ES-I3 (cell line): ENCODE data around the gene PCSK6.
A peak's percentile ranks its signal among the peaks of the same experiment; 100 is the strongest.
"Not testable (repeated sequence)": the region's sequence is repeated elsewhere in the genome, so short reads cannot be mapped to it uniquely, and the experiment has no call there.

Experiments
- H3K36me3 ChIP-seq: 2 replicates; pipeline ENCODE4 v1.6.1; 2013; ENCODE audit warnings: mild to moderate bottlenecking, low read length, control low read depth, moderate library complexity; ENCODE audit not compliant: insufficient read depth
- H3K4me1 ChIP-seq: 2 replicates; pipeline ENCODE4 v1.6.1; 2013; ENCODE audit warnings: mild to moderate bottlenecking, control low read depth, low read length; ENCODE audit not compliant: insufficient read depth
- H3K9ac ChIP-seq: 2 replicates; pipeline ENCODE4 v1.6.1; 2013; ENCODE audit warnings: low read depth, mild to moderate bottlenecking, low read length, moderate library complexity
- H3K9me3 ChIP-seq: 2 replicates; pipeline ENCODE4 v1.6.1; 2013; ENCODE audit warnings: mild to moderate bottlenecking, low read length, moderate library complexity; ENCODE audit not compliant: control insufficient read depth, insufficient read depth

The PCSK6 gene

GRCh38 chr15:101293122-101293521 lies 196.4 kb downstream of the PCSK6 start:
- H3K9ac ChIP-seq = peak overlapping the region; percentile 93
- no peaks in the 10 kb centered on the region for H3K9me3 ChIP-seq
- peaks cover 5% of the 10 kb centered on the region for H3K4me1 ChIP-seq
- H3K36me3 ChIP-seq = peaks cover 4% of the 10 kb centered on the region; the same call in 1 of the 2 replicates

GRCh38 chr15:101288905-101289513 lies 200.5 kb downstream of the PCSK6 start:
- H3K9ac ChIP-seq = no peak overlapping the region
- no peaks in the 10 kb centered on the region; the same call in 1 of the 2 replicates for H3K4me1 ChIP-seq
- peaks cover 21% of the 10 kb centered on the region for H3K36me3 ChIP-seq
- no peaks in the 10 kb centered on the region for H3K9me3 ChIP-seq

- H3K4me1 ChIP-seq, H3K9ac ChIP-seq, H3K9me3 ChIP-seq: not testable (repeated sequence)
- peaks cover 28% of the 10 kb centered on the region for H3K36me3 ChIP-seq
Measured at GRCh38 chr15:101287342-101287741, 202.2 kb downstream of the PCSK6 start.

GRCh38 chr15:101286471-101287114 lies 202.9 kb downstream of the PCSK6 start:
- no peak overlapping the region for H3K9ac ChIP-seq
- H3K4me1 ChIP-seq = no peaks in the 10 kb centered on the region
- peaks cover 32% of the 10 kb centered on the region for H3K36me3 ChIP-seq
- H3K9me3 ChIP-seq = no peaks in the 10 kb centered on the region

- no peaks in the 10 kb centered on the region for H3K4me1 ChIP-seq
- no peak overlapping the region for H3K9ac ChIP-seq
- peaks cover 40% of the 10 kb centered on the region for H3K36me3 ChIP-seq
- H3K9me3 ChIP-seq = no peaks in the 10 kb centered on the region
Measured at GRCh38 chr15:101283931-101284330, 205.6 kb downstream of the PCSK6 start.

- H3K36me3 ChIP-seq = peaks cover 21% of the 10 kb centered on the region
- 0 out of 2 replicates have a peak, but pooled peaks cover 4% of the 10 kb centered on the region for H3K4me1 ChIP-seq
- no peak overlapping the region for H3K9ac ChIP-seq
- H3K9me3 ChIP-seq = no peaks in the 10 kb centered on the region
Measured at GRCh38 chr15:101280007-101280406, 209.5 kb downstream of the PCSK6 start.

- Histone ChIP-seq H3K4me1 (0 out of 2 replicates have a peak, but pooled peaks cover 4% of the 10 kb centered on the region), H3K36me3 (peaks cover 37% of the 10 kb centered on the region), H3K9ac (peak overlapping the region; percentile 77), H3K9me3 (no peaks in the 10 kb centered on the region)
Measured at GRCh38 chr15:101277943-101278564, 211.5 kb downstream of the PCSK6 start.

GRCh38 chr15:101277038-101277822 lies 212.3 kb downstream of the PCSK6 start, which contains the start of gene SELENOS:
Gene SELENOS, minus strand, starts transcription at chr15:101277485. Its CDS starts 68 bp downstream, at chr15:101277417.
- H3K9ac ChIP-seq = peak within 1 kb of the TSS; percentile 77
- 0 out of 2 replicates have a peak, but pooled peaks cover 4% of the 10 kb centered on the region for H3K4me1 ChIP-seq
- no peaks in the 10 kb centered on the region for H3K9me3 ChIP-seq
- H3K36me3 ChIP-seq = peaks cover 35% of the 10 kb centered on the region

GRCh38 chr15:101276501-101277037 lies 212.9 kb downstream of the PCSK6 start:
- Histone ChIP-seq H3K36me3 (peaks cover 35% of the 10 kb centered on the region), H3K9ac (peak overlapping the region; percentile 77), H3K9me3 (no peaks in the 10 kb centered on the region), H3K4me1 (0 out of 2 replicates have a peak, but pooled peaks cover 4% of the 10 kb centered on the region)

GRCh38 chr15:101275018-101275417 lies 214.5 kb downstream of the PCSK6 start:
- H3K36me3 ChIP-seq = peaks cover 31% of the 10 kb centered on the region
- 0 out of 2 replicates have a peak, but pooled peaks cover 4% of the 10 kb centered on the region for H3K4me1 ChIP-seq
- no peak overlapping the region for H3K9ac ChIP-seq
- H3K9me3 ChIP-seq = no peaks in the 10 kb centered on the region

GRCh38 chr15:101273534-101273933 lies 216.0 kb downstream of the PCSK6 start:
- Histone ChIP-seq H3K9me3 (no peaks in the 10 kb centered on the region), H3K36me3 (peaks cover 31% of the 10 kb centered on the region), H3K9ac (no peak overlapping the region), H3K4me1 (0 out of 2 replicates have a peak, but pooled peaks cover 4% of the 10 kb centered on the region)

GRCh38 chr15:101272584-101272983 lies 216.9 kb downstream of the PCSK6 start:
- Histone ChIP-seq H3K36me3 (peaks cover 31% of the 10 kb centered on the region), H3K9ac (no peak overlapping the region), H3K9me3 (no peaks in the 10 kb centered on the region), H3K4me1 (no peaks in the 10 kb centered on the region)

GRCh38 chr15:101269479-101270223 lies 219.9 kb downstream of the PCSK6 start:
- H3K36me3 ChIP-seq = peaks cover 29% of the 10 kb centered on the region
- H3K9ac ChIP-seq = no peak overlapping the region
- no peaks in the 10 kb centered on the region for H3K9me3 ChIP-seq

More at GRCh38 chr15:101269479-101270223, 219.9 kb downstream of the PCSK6 start:
- peaks cover 5% of the 10 kb centered on the region; the same call in 1 of the 2 replicates for H3K4me1 ChIP-seq
